HepG2 (cell line): ENCODE results near the gene IL2RG. TPM values are rescaled to one million over a fixed set of nuclear protein-coding genes. Genes with fewer than 3 reads are reported as not detected.

Experiments
- ESRRA ChIP-seq: sonication (generic); formaldehyde crosslinking; IDR thresholded peaks from 2 replicates; pipeline ENCODE4 v1.5.1; 2020; ENCODE audit warnings: mild to moderate bottlenecking, low read depth, missing genetic modification reagents
- ETV5 ChIP-seq: IDR thresholded peaks from 2 replicates; pipeline ENCODE4 v1.6.1; 2018; ENCODE audit warnings: missing biosample characterization, missing genetic modification reagents, inconsistent platforms, borderline replicate concordance
- NCOA1 ChIP-seq: sonication (generic); formaldehyde crosslinking; IDR thresholded peaks from 2 replicates; pipeline ENCODE4 v1.9.0; 2021; ENCODE audit warnings: missing genetic modification reagents
- NR1H2 ChIP-seq: sonication (generic); formaldehyde crosslinking; IDR thresholded peaks from 2 replicates; pipeline ENCODE4 v1.8.1; 2022; ENCODE audit warnings: low read depth, missing genetic modification reagents, borderline replicate concordance
- SALL1 ChIP-seq: sonication (generic); formaldehyde crosslinking; IDR thresholded peaks from 2 replicates; pipeline ENCODE4 v1.8.0; 2022; ENCODE audit warnings: mild to moderate bottlenecking, missing genetic modification reagents
- SATB2 ChIP-seq: sonication (generic); formaldehyde crosslinking; IDR thresholded peaks from 2 replicates; pipeline ENCODE4 v1.5.0; 2020; ENCODE audit warnings: missing genetic modification reagents
- TAF1 ChIP-seq: sonication (generic); formaldehyde crosslinking; IDR thresholded peaks from 2 replicates; pipeline ENCODE4 v1.4.0; 2020; ENCODE audit warnings: missing genetic modification reagents
- TAF15 ChIP-seq: fragments of 200-400 bp; formaldehyde crosslinking; IDR thresholded peaks from one replicate; pipeline ENCODE4 v1.6.1; 2018; ENCODE audit warnings: mild to moderate bottlenecking, low read depth, low read length; ENCODE audit not compliant: poor library complexity, severe bottlenecking
- ZKSCAN8 ChIP-seq: IDR thresholded peaks from 2 replicates; pipeline ENCODE4 v1.6.1; 2016; ENCODE audit warnings: borderline replicate concordance, missing genetic modification reagents, missing compliant biosample characterization
- ZNF501 ChIP-seq: sonication (generic); formaldehyde crosslinking; IDR thresholded peaks from 2 replicates; pipeline ENCODE4 v1.5.1; 2020; ENCODE audit warnings: mild to moderate bottlenecking, moderate library complexity, missing genetic modification reagents
- ZNF747 ChIP-seq: sonication (generic); formaldehyde crosslinking; IDR thresholded peaks from 2 replicates; pipeline ENCODE4 v1.8.1; 2023; ENCODE audit warnings: missing genetic modification reagents, mild to moderate bottlenecking, borderline replicate concordance
- ZNF777 ChIP-seq: sonication (generic); formaldehyde crosslinking; IDR thresholded peaks from 2 replicates; pipeline ENCODE4 v1.4.0; 2020; ENCODE audit warnings: missing genetic modification reagents
- polyA plus RNA-seq, 8 experiments: library from polyadenylated mRNA; depleted of rRNA in 3 of 8; stranded (reverse) in 7 of 8; unstranded in 1 of 8; fragments of >200 nt; fragmentation: Illumina TruSeq in 4 of 8; extraction: Trizol in 4 of 8; gene quantifications; 2 replicates each; pipeline versions ENCODE4 v1.2.1 to v1.2.3, GENCODE V29; 2011 to 2016; ENCODE audit warnings: low read depth in 4 of 8, missing spikeins in 1 of 8, mixed read lengths in 1 of 8; ENCODE audit not compliant: insufficient read depth in 1 of 8
- total RNA-seq, 5 experiments: library from RNA; depleted of rRNA; stranded (reverse); fragments of >200 nt; fragmentation: Illumina TruSeq; extraction: Trizol; gene quantifications; 2 replicates each; pipeline ENCODE4 v1.2.3, GENCODE V29; 2016; ENCODE audit warnings: low read depth in 1 of 5
- TF ChIP-seq, protein P1 (sequence below): IDR thresholded peaks from 2 replicates; pipeline ENCODE4 v1.6.1; 2016; ENCODE audit warnings: control low read depth
- TF ChIP-seq, protein P2 (sequence below): sonication (generic); formaldehyde crosslinking; IDR thresholded peaks from 2 replicates; pipeline ENCODE4 v1.4.0; 2020; ENCODE audit warnings: mild to moderate bottlenecking, missing genetic modification reagents, borderline replicate concordance
- TF ChIP-seq, protein P3 (sequence below): sonication (generic); formaldehyde crosslinking; IDR thresholded peaks from 2 replicates; pipeline ENCODE4 v1.8.0; 2022; ENCODE audit warnings: mild to moderate bottlenecking, missing genetic modification reagents
- TF ChIP-seq, protein P4 (sequence below): sonication (generic); formaldehyde crosslinking; IDR thresholded peaks from 2 replicates; pipeline ENCODE4 v1.4.0; 2020; ENCODE audit warnings: missing genetic modification reagents
- TF ChIP-seq, protein P5 (sequence below): sonication (generic); formaldehyde crosslinking; IDR thresholded peaks from 2 replicates; pipeline ENCODE4 v1.9.0; 2022; ENCODE audit warnings: missing genetic modification reagents, mild to moderate bottlenecking, borderline replicate concordance
- TF ChIP-seq, protein P6 (sequence below): IDR thresholded peaks from 2 replicates; pipeline ENCODE4 v1.6.1; 2016

IL2RG gene
- total and polyA plus RNA-seq, 2 of the 13 experiments (the other 11 are each of a cell fraction or from before 2014, with no cell fraction given): 0.98 TPM; not detected in 1

DNA sequence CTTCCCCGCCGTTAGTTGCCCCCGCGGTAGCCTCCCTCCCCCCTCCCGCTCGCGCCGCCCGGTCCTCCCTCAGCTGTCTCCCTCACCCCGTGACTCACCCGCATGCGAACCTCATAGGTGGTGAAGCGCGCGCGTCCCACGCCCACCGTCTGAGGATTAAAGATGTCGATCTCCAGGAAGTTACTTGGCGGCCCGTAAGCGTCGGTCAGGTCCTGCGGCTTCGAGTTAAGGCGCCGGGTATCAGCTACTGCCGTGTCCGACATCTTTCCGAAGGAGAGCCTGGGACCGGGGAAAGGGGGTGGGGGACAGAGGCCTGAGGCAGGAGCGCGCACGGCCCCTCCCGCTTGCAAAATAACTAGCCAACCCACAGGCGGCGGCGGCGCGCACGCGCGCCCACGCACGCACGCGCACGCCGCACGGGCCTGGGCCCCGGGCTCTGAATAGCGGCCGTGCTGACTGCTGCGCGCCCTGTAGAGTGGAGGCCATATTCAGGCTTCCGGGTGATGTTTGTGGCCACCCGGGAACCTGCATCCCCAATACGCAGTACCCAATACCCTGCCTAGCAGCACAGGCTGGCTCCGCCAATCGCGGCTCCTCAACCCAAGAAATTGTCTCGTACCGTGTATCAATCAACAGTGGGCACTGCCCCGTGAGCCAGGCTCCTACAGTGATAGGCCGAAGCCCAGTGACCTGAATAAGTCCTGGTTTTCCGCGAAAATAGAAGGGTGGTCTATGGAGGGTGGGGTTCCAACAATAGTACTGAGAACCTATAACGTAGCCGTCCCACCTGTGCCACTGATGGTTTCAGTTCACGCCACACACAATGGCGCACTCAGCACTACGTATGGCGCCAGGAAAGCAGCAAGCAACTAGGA, 43.1 kb downstream of the IL2RG start, which contains the start of gene SNX12 (continued):
- TF ChIP-seq, protein P1, sequence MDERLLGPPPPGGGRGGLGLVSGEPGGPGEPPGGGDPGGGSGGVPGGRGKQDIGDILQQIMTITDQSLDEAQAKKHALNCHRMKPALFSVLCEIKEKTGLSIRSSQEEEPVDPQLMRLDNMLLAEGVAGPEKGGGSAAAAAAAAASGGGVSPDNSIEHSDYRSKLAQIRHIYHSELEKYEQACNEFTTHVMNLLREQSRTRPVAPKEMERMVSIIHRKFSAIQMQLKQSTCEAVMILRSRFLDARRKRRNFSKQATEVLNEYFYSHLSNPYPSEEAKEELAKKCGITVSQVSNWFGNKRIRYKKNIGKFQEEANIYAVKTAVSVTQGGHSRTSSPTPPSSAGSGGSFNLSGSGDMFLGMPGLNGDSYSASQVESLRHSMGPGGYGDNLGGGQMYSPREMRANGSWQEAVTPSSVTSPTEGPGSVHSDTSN: peak; percentile 69
- TF ChIP-seq NR1H2 (CRISPR knock-in tag) (no peak), SALL1 (CRISPR knock-in tag) (peak; percentile 75), ETV5 (CRISPR knock-in tag) (no peak), TAF15 (no peak), ESRRA (CRISPR knock-in tag) (no peak), TAF1 (CRISPR knock-in tag) (no peak; the same call in 1 of the 2 replicates), SATB2 (no peak), ZNF747 (CRISPR knock-in tag) (no peak), NCOA1 (CRISPR knock-in tag) (0 out of 2 replicates have a peak, but pooled peaks have one; percentile 56), ZNF777 (no peak), ZKSCAN8 (CRISPR knock-in tag) (no peak), ZNF501 (CRISPR knock-in tag) (peak; percentile 35; the same call in 1 of the 2 replicates)
- TF ChIP-seq, protein P2, sequence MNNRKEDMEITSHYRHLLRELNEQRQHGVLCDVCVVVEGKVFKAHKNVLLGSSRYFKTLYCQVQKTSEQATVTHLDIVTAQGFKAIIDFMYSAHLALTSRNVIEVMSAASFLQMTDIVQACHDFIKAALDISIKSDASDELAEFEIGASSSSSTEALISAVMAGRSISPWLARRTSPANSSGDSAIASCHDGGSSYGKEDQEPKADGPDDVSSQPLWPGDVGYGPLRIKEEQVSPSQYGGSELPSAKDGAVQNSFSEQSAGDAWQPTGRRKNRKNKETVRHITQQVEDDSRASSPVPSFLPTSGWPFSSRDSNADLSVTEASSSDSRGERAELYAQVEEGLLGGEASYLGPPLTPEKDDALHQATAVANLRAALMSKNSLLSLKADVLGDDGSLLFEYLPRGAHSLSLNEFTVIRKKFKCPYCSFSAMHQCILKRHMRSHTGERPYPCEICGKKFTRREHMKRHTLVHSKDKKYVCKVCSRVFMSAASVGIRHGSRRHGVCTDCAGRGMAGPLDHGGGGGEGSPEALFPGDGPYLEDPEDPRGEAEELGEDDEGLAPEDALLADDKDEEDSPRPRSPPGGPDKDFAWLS: no peak
- TF ChIP-seq, protein P3, sequence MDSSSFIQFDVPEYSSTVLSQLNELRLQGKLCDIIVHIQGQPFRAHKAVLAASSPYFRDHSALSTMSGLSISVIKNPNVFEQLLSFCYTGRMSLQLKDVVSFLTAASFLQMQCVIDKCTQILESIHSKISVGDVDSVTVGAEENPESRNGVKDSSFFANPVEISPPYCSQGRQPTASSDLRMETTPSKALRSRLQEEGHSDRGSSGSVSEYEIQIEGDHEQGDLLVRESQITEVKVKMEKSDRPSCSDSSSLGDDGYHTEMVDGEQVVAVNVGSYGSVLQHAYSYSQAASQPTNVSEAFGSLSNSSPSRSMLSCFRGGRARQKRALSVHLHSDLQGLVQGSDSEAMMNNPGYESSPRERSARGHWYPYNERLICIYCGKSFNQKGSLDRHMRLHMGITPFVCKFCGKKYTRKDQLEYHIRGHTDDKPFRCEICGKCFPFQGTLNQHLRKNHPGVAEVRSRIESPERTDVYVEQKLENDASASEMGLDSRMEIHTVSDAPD (CRISPR knock-in tag): no peak
- TF ChIP-seq, protein P4, sequence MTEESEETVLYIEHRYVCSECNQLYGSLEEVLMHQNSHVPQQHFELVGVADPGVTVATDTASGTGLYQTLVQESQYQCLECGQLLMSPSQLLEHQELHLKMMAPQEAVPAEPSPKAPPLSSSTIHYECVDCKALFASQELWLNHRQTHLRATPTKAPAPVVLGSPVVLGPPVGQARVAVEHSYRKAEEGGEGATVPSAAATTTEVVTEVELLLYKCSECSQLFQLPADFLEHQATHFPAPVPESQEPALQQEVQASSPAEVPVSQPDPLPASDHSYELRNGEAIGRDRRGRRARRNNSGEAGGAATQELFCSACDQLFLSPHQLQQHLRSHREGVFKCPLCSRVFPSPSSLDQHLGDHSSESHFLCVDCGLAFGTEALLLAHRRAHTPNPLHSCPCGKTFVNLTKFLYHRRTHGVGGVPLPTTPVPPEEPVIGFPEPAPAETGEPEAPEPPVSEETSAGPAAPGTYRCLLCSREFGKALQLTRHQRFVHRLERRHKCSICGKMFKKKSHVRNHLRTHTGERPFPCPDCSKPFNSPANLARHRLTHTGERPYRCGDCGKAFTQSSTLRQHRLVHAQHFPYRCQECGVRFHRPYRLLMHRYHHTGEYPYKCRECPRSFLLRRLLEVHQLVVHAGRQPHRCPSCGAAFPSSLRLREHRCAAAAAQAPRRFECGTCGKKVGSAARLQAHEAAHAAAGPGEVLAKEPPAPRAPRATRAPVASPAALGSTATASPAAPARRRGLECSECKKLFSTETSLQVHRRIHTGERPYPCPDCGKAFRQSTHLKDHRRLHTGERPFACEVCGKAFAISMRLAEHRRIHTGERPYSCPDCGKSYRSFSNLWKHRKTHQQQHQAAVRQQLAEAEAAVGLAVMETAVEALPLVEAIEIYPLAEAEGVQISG: peak; percentile 57; the same call in 1 of the 2 replicates
- TF ChIP-seq, protein P5, sequence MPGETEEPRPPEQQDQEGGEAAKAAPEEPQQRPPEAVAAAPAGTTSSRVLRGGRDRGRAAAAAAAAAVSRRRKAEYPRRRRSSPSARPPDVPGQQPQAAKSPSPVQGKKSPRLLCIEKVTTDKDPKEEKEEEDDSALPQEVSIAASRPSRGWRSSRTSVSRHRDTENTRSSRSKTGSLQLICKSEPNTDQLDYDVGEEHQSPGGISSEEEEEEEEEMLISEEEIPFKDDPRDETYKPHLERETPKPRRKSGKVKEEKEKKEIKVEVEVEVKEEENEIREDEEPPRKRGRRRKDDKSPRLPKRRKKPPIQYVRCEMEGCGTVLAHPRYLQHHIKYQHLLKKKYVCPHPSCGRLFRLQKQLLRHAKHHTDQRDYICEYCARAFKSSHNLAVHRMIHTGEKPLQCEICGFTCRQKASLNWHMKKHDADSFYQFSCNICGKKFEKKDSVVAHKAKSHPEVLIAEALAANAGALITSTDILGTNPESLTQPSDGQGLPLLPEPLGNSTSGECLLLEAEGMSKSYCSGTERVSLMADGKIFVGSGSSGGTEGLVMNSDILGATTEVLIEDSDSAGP (CRISPR knock-in tag): no peak
- TF ChIP-seq, protein P6, sequence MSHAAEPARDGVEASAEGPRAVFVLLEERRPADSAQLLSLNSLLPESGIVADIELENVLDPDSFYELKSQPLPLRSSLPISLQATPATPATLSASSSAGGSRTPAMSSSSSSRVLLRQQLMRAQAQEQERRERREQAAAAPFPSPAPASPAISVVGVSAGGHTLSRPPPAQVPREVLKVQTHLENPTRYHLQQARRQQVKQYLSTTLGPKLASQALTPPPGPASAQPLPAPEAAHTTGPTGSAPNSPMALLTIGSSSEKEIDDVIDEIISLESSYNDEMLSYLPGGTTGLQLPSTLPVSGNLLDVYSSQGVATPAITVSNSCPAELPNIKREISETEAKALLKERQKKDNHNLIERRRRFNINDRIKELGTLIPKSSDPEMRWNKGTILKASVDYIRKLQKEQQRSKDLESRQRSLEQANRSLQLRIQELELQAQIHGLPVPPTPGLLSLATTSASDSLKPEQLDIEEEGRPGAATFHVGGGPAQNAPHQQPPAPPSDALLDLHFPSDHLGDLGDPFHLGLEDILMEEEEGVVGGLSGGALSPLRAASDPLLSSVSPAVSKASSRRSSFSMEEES (CRISPR knock-in tag): 0 out of 2 replicates have a peak, but pooled peaks have one; percentile 5
